Measurements from ENCODE around the gene BLOC1S3.
A peak's percentile ranks its signal among the peaks of the same experiment; 100 is the strongest.

BLOC1S3 gene

DNA sequence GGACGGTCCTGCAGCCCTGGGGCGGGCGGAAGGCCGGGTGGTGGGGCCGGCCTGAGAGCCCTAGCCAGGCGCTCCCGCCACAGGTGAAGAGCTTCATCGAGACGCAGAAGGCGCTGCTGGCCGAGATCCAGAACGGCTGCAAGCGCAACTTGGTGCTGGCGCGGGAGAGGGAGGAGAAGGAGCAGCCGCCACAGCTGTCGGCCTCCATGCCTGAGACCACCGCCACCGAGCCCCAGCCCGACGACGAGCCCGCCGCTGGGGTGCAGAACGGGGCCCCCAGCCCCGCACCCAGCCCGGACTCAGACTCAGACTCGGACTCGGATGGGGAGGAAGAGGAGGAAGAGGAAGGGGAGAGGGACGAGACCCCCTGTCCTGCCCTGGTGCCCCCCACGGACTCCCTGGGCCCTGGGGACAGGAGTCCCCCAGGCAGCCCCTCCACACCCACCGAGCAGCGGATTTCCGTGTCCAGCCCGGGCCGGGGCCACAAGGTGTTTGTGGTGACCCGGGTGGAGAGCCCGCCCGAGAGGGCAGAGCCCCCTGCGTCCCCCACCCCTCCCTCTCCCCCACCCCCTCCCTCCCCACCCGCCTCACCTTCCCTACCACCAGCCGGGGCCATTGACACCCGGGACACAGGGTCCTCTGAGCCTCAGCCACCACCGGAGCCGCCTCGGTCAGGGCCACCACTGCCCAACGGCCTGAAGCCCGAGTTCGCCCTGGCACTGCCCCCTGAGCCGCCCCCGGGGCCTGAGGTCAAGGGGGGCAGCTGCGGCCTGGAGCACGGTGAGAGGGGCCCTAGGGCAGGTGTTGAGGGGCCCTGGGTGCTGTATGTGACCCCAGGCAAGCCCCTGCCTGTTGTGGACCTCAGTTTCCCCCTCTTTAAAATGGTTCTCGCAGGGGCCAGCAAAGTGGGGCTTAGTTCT lies 33.1 kb upstream of the BLOC1S3 start:
- no peak for DNase-seq (ENCODE audit: low read depth)
- H3K4me3 ChIP-seq (ENCODE audit: low read depth, low read length), result no peak overlapping the region

DNA sequence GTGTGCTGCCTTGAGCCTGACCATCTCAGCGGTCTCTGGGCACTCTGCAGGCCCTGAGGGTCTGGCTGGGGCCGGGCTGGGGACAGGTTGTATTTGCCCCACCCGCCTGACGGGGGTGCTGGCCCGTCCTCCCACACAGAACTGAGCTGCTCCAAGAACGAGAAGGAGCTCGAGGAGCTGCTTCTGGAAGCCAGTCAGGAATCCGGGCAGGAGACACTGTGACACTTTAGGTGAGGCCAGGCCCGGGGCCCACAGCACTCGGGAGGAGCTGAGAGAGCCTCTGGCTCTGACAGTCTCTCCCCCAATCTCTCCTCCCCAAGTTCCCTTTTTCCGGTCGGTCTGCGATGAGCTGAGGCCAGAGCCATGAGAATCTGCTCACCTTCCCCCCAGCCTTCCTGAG lies 32.3 kb upstream of the BLOC1S3 start:
- H3K4me3 ChIP-seq (ENCODE audit: low read depth, low read length), result no peak overlapping the region
- DNase-seq (ENCODE audit: low read depth), result no peak

DNA sequence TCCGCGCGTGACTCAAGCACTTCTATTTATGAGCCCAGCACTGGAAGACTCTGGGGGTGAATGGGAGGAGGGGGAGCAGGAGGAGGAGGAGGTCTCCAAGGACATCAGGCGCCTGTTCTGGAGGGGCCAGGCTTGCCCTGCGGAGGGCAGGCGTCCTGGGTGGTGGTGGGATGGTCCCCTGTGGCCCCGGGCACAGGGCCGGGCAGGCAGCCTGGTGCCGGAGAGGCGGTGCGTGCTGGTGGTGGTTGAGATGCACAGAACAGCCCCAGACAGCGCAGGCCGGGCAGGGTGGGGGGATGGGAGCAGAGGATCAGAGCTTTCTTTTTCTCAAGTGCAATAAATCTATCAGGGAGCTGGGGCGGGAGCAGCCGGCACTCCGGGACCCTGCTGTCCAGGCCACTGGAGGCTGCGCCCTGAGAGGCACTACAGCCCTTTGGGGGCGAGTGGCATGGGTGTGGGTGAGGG lies 31.8 kb upstream of the BLOC1S3 start:
- H3K4me3 ChIP-seq (ENCODE audit: low read depth, low read length), result no peak overlapping the region
- no peak for DNase-seq (ENCODE audit: low read depth)

DNA sequence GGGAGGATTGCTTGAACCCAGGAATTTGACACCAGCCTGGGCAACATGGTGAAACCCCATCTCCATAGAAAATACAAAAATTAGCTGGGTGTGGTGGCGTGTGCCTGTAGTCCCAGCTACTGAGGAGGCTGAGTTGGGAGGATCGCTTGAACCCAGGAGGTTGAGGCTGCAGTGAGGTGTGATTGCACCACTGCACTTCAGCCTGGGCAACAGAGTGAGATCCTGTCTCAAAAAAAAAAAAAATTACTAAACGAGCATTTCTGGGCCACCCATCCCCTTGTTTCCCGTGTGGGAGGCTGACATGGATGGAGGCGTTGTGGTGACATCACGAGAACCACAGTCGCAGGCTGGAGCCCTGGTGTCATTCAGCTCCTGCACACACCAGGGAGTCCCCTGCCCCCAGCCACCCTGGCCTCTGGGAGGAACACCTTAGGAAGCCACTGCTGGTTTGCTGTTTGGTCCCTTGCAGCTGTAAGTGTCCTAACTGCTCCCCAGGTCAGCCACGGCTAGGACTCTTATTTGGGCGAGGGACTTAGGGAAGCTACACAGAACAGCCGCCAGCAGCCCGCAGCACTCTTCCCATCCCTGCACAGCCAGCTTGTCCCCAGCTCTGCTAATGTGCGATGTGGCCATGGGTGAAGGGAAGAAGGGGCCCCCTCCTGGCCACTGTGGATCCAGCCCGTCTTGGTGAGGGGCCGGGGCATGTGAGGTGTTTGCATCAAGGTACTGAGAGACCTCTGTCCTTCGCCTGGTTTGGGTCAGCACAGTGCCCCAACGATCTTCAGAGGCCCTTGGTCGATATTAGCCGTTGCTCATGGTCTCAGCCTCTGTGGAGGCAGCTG lies 30.5 kb upstream of the BLOC1S3 start:
- no peak overlapping the region for H3K4me3 ChIP-seq (ENCODE audit: low read depth, low read length)
- DNase-seq (ENCODE audit: low read depth), result no peak

DNA sequence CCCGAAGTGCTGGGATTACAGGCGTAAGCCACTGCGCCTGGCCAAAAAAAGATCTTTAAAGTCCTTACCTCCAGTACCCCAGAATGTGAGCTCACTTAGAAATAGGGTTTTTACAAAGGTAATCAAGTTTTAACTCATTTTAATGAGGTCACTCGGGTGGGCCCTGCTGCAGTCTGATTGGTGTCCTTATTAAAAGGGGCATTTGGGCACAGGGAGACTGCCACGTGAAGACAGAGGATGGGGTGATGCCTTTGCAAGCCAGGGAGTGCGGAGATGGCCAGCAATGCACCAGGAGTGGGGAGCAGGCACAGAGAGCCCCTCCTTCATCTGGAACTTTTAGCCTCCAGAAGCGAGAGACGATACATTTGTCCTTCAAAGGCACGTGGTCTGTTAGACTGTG lies 29.5 kb upstream of the BLOC1S3 start:
- no peak for DNase-seq (ENCODE audit: low read depth)
- no peak overlapping the region for H3K4me3 ChIP-seq (ENCODE audit: low read depth, low read length)

DNA sequence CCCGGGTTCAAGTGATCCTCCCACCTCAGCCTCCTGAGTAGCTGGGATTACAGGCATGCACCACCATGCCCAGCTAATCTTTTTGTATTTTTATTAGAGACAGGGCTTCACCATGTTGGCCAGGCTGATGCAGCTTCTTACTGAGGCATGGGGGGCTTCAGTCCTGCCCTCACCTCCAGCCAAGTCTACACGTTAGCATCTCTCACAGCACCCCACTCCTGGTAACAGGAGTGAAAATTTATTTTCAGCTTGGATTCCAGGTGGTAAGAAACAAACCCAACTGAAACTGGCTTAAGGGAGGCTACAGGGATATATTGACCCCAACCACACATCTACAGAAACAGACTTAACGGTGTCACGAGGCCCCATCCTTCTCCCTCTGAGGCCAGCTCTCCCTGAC lies 28.4 kb upstream of the BLOC1S3 start:
- no peak for DNase-seq (ENCODE audit: low read depth)
- no peak overlapping the region for H3K4me3 ChIP-seq (ENCODE audit: low read depth, low read length)

DNA sequence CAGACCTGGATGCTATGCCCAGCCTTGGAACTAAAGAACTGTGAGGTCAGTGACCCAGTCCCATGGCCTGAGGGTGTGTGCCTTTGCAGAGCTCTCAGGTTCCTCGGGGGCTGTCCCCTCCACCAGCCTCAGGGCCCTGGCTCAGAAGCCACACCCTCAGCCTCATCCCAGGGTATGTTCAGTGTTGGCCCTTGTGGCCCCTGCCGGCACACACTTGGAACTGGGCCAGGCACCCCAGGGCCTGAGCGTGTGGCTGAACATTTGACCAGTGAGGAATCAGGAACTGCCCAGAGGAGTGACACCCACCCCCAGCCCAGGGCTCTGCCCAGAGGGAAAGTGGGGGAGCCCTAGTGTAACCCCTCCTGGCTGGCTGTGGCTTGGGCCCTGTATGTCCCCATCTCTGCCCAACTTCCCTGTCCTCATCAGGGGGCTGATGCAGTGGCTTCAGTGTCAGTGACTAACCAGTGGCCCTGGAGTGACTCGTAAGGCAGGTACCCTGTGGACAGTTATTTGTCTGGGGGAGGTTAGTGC lies 27.8 kb upstream of the BLOC1S3 start:
- no peak overlapping the region for H3K4me3 ChIP-seq (ENCODE audit: low read depth, low read length)
- DNase-seq (ENCODE audit: low read depth), result no peak

DNA sequence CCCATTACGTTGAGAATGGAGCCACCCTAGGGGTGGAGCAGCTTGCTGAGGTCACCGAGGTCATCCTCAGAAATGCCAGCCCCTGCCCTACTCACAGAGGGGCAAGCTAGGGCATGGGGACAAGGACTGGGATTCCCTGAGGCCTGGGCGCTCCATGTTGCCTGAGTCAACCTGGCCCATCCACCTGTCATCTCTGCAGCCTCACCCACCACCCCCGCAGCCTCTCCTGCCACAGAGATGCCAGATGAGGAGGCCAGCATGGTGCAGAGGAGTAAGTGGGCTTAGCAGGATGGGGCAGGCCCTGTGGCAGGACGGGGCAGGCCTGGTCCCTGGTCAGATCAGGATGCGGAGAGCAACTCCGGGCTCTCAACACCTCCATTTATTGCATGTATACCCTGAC lies 27.3 kb upstream of the BLOC1S3 start:
- DNase-seq (ENCODE audit: low read depth), result no peak
- H3K4me3 ChIP-seq (ENCODE audit: low read depth, low read length), result no peak overlapping the region

DNA sequence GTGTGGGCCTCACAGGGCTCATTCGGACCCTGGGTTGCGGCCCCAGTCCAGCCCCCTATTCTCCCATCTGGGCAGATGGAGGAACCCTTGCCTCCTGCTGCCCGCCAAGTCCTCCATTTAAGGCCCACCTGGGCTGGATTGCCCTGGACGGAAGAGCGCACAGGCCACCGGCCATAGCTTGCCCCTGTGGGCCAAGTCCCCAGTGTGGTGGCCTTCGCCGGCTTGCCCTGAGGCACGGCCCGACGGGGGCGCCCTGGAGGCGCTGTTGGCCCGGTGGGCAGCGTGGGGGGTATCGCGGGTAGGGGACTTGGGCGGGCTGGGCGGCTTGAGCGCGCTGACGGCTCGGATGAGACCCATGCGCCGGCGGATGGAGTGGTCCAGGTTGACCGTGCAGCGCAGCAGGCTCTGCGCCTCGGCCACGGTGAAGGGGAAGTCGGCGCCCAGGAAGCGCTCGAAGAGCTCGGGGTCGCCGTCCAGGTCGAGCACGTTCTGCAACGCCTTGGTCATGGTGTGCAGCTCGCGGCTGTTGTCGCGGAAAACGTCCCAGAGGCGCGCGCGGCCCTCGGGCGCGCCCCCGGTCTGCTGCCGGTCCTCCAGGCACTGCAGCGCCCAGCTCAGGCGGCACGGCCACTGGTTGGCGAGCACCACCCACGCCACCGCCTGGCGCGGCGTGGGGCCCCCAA lies 26.6 kb upstream of the BLOC1S3 start:
- H3K4me3 ChIP-seq (ENCODE audit: low read depth, low read length), result peak overlapping the region; percentile 34
- DNase-seq (ENCODE audit: low read depth), result no peak

DNA sequence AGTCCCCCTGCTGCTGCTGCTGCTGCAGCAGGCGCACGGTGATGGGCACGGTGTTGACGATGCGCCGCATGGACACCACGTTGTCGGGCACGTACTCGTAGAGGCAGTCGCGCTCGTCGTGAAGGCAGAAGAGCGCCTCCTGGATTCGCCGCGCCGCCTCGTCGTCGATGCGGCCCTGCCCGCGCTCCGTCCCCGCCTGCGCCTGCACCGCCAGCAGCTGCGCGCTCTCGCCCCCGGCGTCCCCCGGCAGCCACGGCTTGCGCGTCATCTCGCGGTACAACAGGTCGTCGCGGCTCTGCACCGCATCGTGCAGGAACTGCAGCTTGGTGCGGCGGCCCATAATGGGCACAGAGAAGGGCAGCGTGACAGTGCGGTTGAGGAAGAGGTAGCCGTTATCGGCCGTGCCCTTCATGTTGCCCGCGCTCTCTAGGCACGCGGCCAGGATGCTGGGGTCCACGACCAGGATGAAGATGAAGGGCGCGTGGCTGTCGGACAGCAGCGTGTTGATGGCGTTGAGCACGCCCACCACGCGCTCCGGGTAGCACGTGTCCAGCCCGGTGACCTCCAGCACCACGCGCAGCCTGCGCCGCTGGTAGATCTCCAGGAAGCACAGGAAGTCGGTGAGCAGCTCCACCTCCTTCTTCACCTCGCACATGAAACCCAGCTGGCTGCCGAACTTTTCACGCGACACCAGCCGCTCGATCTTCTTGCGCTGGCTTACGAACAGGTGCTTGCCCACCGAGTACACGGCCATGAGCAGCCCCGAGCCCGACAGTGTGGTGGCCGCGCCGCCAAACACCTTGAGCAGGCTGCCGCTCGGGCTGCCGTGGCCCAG lies 25.9 kb upstream of the BLOC1S3 start:
- H3K4me3 ChIP-seq (ENCODE audit: low read depth, low read length), result peak overlapping the region; percentile 34
- no peak for DNase-seq (ENCODE audit: low read depth)

DNA sequence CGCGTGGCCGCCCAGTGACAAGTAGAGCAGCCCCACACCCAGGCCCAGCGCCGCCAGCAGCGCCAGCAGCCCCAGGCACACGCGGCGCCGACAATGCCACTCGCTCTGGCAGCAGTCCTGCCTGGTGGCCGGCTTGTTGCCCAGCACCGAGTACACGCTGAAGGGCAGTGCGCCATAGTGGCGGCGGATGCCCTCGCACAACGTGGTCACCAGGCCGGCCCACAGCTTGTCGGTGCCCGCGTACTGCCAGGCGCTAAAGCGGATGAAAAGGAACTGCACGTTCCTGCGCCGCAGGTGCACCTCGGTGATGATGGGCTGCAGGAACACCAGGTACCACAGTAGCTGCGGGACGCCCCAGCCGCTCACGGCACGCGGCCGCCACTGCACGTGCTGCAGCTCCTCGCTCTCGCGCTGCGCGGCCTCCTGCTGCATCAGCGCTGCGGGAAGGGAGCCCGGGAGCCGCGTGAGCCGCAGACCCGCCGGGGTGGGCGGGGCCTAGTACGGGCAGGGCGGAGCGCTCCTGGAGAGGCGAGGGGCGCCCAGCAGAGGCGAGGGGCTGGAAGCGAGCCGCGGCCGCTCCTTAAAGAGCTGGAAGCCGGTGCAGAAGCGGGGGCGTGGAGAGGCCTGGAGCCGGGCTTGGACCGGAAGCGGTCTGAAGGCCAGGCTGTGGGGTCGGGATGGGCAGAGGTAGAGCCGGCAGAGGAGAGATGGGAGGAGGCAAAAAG lies 25.1 kb upstream of the BLOC1S3 start:
- DNase-seq (ENCODE audit: low read depth), result no peak
- peak overlapping the region; percentile 34 for H3K4me3 ChIP-seq (ENCODE audit: low read depth, low read length)

DNA sequence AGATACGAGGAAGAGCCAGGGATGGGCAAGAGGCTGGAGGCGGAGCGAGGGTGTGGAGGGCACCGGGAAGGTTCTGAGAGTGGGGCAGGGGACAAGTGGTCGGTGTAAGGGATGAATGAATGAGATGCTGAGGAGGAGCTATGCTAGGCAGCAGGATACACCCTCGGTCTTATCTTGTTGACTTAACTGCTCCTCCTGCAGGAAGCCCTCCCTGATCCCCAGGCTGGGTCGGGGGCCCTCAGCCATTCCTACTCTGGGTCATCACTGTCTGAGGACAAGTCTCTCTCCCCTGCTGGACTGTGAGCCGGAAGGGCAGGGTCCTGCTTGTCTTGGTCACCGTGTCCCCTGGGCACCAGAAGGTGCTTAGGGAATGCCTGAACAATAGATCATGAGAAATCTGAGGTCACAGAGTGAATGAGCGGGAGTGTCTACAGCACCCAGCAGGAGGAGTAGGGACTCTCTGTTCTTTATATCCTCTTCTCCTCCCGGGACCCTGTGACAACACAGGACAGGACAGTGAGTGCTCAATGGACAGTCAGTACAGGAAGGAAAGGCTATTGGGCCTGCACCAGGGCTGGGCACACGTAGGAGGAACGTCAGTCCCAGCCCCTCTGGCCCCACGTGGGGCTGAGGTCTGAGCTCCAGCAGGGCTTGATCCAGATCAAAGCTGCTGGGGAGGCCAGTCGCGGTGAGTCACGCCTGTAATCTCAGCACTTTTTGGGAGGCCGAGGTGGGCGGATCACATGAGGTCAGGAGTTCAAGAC lies 24.3 kb upstream of the BLOC1S3 start:
- no peak overlapping the region for H3K4me3 ChIP-seq (ENCODE audit: low read depth, low read length)
- no peak for DNase-seq (ENCODE audit: low read depth)

DNA sequence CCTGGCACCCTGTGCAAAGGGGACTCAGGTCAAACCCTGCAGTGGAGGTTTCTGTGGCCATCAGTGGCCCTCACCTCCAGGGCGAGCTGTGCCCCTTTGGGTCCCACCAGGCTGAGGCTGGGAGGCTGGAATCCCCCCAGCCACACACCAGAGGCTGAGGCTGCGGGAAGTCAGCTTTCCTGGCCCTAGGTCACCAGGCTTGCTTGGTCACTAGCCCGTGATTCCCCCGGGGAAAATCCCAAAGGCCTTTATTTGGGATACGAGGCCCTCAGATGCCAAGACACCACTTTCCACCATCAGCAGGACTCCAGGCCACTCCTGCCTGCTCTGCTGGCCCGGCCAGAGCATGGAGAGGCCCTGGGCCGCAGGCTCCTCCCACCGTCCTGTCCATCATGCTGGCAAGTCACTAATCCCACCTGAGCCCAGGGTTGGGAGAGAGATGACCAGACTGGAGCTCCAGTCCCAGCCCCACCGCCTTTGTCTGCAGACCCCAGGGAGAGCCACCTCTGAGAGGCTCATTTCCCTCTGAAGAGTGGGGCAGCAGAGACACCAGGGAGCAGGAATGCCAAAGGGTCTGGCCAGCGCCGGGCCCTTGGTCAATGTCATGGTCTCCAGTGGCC lies 22.5 kb upstream of the BLOC1S3 start:
- no peak for DNase-seq (ENCODE audit: low read depth)
- no peak overlapping the region for H3K4me3 ChIP-seq (ENCODE audit: low read depth, low read length)

DNA sequence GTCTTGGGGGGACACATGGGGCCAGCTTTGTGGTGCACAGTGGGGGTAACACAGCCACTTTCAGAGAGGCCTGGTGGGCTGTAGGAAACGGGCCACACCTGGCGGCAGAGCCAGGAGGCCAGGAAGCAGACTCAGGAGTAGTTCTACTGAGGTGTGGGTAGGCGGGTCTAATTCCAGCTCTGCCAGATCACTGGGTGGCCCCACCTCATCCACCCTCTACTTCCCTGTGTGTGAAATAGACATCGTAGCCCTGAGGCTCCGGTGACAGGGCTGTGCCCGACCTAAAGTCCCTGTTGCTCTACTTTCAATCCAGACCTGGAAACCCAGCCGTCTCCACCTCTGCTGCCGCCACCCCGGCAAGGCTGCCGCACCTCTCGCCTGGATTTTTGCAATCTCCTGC lies 21.8 kb upstream of the BLOC1S3 start:
- no peak overlapping the region for H3K4me3 ChIP-seq (ENCODE audit: low read depth, low read length)
- no peak for DNase-seq (ENCODE audit: low read depth)

DNA sequence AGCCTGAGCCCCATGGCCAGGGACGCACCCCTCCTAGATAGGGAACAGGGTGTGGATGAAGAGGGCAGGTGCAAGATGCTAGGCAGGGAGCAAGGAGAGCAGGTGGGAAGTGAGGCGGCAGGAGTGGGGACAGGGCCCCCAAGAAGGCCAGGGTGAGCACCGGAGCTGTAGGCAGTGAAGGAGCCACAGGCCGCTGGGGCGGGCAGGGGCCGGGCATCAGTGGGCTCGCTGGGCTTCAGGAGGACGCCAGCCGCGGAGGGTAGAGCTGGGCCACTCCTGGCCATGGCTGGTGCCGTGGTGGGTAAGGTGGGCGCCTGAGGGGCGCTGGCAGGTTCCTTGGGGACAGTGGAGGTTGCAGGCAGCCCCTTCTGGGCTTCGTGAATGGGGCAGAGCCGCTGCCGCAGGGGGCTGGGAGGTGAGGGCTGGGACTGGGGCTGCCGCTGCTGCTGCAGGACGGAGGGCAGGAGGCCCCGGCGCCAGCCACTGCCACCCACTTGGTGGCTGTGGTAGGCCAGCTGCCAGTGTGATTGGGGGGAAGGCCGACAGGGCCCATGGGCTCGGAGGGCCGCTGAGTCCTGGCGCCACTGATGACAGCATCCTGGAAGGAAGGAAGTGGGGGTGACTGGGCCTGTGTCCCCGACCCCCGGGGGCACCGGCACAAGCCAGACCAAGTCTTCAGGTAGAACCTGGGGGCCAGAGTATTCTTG lies 19.9 kb upstream of the BLOC1S3 start:
- no peak for DNase-seq (ENCODE audit: low read depth)
- H3K4me3 ChIP-seq (ENCODE audit: low read depth, low read length), result no peak overlapping the region

DNA sequence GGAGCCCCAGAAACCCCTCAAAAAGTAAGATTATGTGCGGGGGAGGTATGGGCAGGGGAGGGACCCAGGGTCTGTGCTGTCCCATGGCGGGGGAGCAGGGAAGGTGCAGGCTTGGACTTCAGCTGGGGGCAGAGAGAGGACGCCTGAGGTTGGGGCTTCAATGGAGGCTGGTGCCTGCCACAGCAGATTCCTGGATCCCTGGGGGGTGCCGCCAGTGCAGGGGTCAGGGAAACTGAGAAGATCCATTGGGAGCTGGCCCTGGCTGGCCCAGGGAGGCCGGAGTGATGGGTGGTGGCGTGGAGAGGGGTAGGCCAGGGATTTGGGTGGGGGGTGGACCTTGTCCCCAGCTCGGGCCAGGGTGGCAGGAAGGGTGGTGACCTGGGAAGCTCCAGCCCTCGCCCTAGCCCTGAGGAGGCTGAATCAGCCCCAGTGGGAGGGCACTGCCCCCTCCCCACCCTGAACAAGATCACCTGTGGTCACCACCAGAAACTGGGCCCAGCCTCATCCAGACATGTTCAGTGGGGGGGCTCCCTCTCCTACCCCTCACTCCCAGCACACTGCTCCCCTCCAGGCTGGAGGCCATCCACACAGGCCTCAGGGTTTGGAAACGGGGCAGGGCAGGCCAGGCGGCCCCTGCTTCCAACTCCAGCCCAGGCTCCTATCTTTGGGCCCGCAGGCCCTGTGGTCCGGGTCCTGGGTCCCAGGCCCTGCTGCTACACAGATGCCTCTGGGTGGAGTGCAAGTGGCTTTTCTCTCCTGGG lies 19.2 kb upstream of the BLOC1S3 start:
- no peak for DNase-seq (ENCODE audit: low read depth)

More for the DNA sequence above, 19.2 kb upstream of the BLOC1S3 start:
- no peak overlapping the region for H3K4me3 ChIP-seq (ENCODE audit: low read depth, low read length)

Data from skeletal muscle cell (primary cell).